Measurements from ENCODE around the gene CUL1.

The CUL1 gene

GRCh38 chr7:148746135-148746534 is 47.4 kb downstream of the CUL1 start:
- Histone ChIP-seq H3K27ac (no peak overlapping the region), H3K4me3 (no peak overlapping the region)

- no peak overlapping the region for H3K4me3 ChIP-seq
- H3K27ac ChIP-seq = no peak overlapping the region
Measured at GRCh38 chr7:148747274-148747673, 48.6 kb downstream of the CUL1 start.

GRCh38 chr7:148750442-148751355 is 52.0 kb downstream of the CUL1 start:
- no peak overlapping the region for H3K4me3 ChIP-seq

GRCh38 chr7:148753224-148753623 is 54.5 kb downstream of the CUL1 start:
- Histone ChIP-seq H3K27ac (no peak overlapping the region), H3K4me3 (no peak overlapping the region)

More at GRCh38 chr7:148750442-148751355, 52.0 kb downstream of the CUL1 start:
- H3K27ac ChIP-seq = no peak overlapping the region

DNA sequence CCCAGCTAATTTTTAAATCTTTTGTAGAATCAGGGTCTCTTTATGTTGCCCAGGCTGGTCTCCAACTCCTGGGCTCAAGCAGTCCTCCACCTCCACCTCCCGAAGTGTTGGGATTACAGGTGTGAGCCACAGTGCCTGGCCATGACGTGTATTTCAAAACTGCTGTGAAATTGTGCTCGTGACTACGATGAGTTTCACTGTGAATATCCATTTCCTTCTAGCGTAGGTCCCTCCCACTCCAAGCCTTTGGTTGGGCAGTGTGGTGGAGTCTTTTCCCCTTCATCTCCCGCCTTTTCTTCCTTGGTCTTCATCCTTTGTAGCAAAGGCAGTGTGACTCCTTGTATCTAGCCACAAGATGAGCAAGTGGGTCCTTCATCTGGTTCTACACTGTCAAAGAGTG is 56.2 kb downstream of the CUL1 start:
- H3K4me3 ChIP-seq = no peak overlapping the region
- no peak overlapping the region for H3K27ac ChIP-seq

- H3K27ac ChIP-seq = no peak overlapping the region
Measured at GRCh38 chr7:148761499-148762278, 63.0 kb downstream of the CUL1 start.

DNA sequence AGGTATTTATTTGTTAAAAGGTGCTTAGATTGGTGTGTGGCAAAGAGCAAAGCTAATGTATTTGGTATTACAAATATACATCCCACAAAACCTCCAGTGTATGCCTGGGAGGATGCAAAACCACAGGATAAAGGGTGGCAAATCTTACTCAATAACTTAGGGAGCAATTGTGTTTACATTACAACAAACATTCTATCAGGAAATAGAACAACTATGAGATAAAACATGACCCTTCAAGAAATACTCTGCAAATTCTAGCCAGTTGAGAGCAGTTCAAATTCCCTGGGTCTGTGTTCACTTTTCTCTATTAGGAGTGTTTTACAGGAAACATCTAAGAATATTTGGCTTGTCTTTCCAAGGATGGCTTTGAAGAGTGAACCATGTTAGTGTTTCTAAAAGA is 64.9 kb downstream of the CUL1 start:
- H3K27ac ChIP-seq = no peak overlapping the region
- no peak overlapping the region for H3K4me3 ChIP-seq

More at GRCh38 chr7:148761499-148762278, 63.0 kb downstream of the CUL1 start:
- H3K4me3 ChIP-seq = no peak overlapping the region

- no peak overlapping the region for H3K4me3 ChIP-seq
- H3K27ac ChIP-seq = no peak overlapping the region
Measured at GRCh38 chr7:148770004-148770403, 71.3 kb downstream of the CUL1 start.

DNA sequence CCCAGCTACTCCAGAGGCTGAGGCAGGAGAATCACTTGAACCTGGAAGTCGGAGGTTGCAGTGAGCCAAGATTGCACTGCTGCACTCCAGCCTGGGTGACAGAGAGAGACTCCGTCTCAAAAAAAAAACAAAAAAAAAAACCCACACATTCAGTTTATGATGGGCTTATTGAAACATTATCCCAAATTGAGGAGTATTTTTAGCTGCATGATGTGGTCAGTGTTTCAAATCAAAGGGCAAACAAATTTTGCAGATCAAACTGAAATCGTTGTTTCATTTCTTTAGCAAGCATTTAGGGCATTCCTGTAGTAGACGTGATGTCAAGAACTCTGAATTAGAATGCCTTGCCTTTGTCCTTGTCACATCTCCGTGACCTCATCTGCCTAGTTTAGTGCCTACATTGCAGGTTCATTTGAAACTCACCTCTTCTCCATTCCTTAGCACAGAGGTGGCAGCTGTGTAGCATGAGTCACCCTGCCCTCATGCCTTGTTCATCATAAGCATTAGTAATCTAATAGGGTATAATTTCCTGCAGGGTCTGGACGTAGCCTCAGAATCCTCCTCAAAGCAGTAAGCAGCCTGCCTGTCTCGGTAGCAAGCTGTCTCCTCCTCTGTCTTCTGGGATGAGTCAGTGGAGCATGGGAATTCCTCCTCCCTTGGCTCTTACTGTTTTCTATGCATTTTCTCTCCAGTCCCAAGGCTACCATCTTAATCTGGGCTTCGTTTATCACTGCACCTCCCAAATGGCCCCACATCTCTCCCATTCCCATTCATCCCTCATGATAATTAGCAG is 73.8 kb downstream of the CUL1 start:
- H3K27ac ChIP-seq = peak overlapping the region in 5 of 21 experiments; percentile 9 to 73 (median 55)
- no peak overlapping the region for H3K4me3 ChIP-seq

DNA sequence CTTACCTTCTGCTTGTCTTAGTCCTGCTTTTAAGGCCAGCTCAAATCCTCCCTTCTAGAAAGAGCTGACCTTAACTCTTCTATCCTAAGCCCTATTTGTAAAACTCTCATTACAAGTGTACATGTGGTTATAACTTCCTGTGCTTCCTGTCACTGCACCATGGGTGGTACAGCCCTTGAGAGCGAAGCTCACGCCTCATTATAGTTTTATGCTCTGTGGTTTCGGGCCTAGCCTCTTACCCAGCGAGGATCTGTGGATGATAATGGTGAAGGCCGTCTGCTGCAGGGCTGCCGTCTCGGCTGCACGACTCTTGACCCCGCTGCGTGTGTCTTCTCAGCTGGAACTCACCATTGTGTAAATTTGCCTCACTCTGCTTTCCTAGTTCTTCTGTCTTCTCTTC is 74.6 kb downstream of the CUL1 start:
- Histone ChIP-seq H3K27ac (peak overlapping the region in 5 of 21 experiments; percentile 4 to 73 (median 55)), H3K4me3 (no peak overlapping the region)

DNA sequence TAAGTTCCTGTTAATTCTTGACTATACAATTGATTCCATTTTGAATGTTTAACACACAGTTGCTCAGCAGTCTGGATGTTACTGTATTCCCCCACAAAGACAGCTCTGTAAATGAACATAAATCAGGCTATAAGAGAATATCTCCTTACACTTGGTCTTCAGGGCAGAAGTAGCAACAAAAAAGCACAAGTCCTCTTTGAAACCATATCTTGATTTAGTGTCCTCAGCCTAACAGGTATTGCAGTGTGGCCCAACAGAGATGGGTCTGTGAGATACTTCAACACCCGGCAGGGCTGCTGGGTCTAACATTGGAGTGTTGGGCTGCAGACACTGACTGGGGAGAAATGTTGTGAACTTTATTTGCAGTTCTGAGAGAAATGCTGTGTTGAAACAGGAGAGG is 75.8 kb downstream of the CUL1 start:
- Histone ChIP-seq H3K27ac (no peak overlapping the region), H3K4me3 (no peak overlapping the region)

- peak overlapping the region in 1 of 21 experiments; percentile 24 for H3K27ac ChIP-seq
- no peak overlapping the region for H3K4me3 ChIP-seq
Measured at GRCh38 chr7:148782757-148783456, 84.2 kb downstream of the CUL1 start.

- H3K27ac ChIP-seq = peak overlapping the region in 2 of 21 experiments; percentile 5 to 7
- no peak overlapping the region for H3K4me3 ChIP-seq
Measured at GRCh38 chr7:148783801-148784527, 85.3 kb downstream of the CUL1 start.

DNA sequence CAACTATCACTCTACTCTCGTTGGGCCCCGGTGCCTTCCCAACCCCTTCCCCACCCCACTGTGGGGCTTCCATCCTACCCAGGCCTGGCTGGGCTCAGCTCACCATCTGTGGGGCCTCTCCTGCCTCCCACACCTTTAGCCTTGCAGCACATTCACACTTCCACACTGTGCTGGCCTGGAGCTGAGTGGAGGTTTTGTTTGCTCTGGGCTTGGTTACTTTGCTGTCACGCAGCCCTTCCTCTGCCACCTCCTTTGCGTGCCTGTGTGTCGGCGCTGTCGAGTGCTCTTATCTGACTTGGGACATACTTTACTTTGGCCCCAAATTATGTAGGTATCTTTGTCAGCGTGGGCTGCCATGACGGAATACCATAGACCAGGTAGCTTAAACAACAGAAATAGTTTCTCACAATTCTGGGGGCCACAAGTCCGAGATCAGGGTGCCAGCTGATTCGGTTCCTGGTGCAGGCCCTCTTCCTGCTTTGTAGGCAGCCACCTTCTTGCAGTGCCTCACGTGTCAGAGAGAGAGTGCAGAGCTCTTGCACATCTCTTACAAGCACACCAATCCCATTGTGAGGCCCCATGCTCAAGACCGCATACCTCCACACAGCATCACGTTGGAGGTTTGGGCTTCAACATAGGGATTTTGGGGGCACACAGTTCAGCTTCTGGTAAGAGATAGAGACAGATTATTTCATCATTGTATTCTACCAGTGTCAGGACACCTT is 89.0 kb downstream of the CUL1 start:
- Histone ChIP-seq H3K4me3 (no peak overlapping the region), H3K27ac (no peak overlapping the region)

- H3K4me3 ChIP-seq = no peak overlapping the region
- no peak overlapping the region for H3K27ac ChIP-seq
Measured at GRCh38 chr7:148789220-148789619, 90.5 kb downstream of the CUL1 start.

- Histone ChIP-seq H3K27ac (no peak overlapping the region), H3K4me3 (no peak overlapping the region)
Measured at GRCh38 chr7:148790131-148790726, 91.5 kb downstream of the CUL1 start.

GRCh38 chr7:148790850-148791249 is 92.1 kb downstream of the CUL1 start:
- H3K27ac ChIP-seq = no peak overlapping the region
- H3K4me3 ChIP-seq = no peak overlapping the region

- no peak overlapping the region for H3K4me3 ChIP-seq
- H3K27ac ChIP-seq = no peak overlapping the region
Measured at GRCh38 chr7:148791546-148791945, 92.8 kb downstream of the CUL1 start.

Measured in skin epidermis (tissue), 12 donors.